ENCODE data around the gene DLGAP4.
"Not testable (repeated sequence)": the region's sequence is repeated elsewhere in the genome, so short reads cannot be mapped to it uniquely, and the experiment has no call there.

DLGAP4 gene

GRCh38 chr20:36555248-36555647 is 249.1 kb downstream of the DLGAP4 start:
- H3K4me1 ChIP-seq (ENCODE audit: control insufficient read depth in 2 of 2, insufficient read depth in 2 of 2, low read length in 2 of 2) = no peaks in the 10 kb centered on the region
- no peak overlapping the region for H3K27ac ChIP-seq (ENCODE audit: low read depth in 2 of 2, low read length in 2 of 2)
- no peaks in the 10 kb centered on the region for H3K9me3 ChIP-seq (ENCODE audit: control insufficient read depth in 2 of 2, low read length in 2 of 2)
- no peak overlapping the region for H3K9ac ChIP-seq (ENCODE audit: low read depth in 1 of 2, low read length in 2 of 2)
- H3K36me3 ChIP-seq (ENCODE audit: control insufficient read depth in 2 of 2, insufficient read depth in 2 of 2, low read length in 2 of 2) = no peaks in the 10 kb centered on the region
- no peaks in the 10 kb centered on the region for H3K27me3 ChIP-seq (ENCODE audit: control insufficient read depth in 2 of 2, insufficient read depth in 2 of 2, low read length in 2 of 2)
- H3K4me3 ChIP-seq (ENCODE audit: low read length in 2 of 2) = no peak overlapping the region

- Histone ChIP-seq H3K4me1 (ENCODE audit: control insufficient read depth in 2 of 2, insufficient read depth in 2 of 2, low read length in 2 of 2) (no peaks in the 10 kb centered on the region), H3K27me3 (ENCODE audit: control insufficient read depth in 2 of 2, insufficient read depth in 2 of 2, low read length in 2 of 2) (no peaks in the 10 kb centered on the region)
These were observed 256.6 kb downstream of the DLGAP4 start for GRCh38 chr20:36562724-36563123.

DNA sequence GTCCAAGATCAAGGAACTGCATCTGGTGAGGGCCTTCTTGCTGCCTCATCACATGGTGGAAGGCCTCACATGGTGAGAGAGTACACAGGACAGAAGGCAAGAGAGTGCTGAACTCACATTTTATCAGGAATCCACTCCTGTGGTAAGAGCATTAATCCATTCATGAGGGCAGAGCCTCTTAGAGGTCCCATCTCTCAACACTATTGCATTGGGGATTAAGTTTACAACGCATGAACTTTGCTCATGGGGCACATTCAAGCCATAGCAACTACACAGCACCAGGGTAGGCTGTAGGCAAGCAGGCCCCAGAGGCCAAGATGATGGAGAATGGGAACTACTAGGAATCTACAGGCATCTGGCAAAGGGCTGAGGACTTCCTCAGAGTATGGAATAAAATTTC is 257.2 kb downstream of the DLGAP4 start:
- H3K9me3 ChIP-seq (ENCODE audit: control insufficient read depth in 2 of 2, low read length in 2 of 2) = no peaks in the 10 kb centered on the region
- no peak overlapping the region for H3K27ac ChIP-seq (ENCODE audit: low read depth in 2 of 2, low read length in 2 of 2)
- H3K36me3 ChIP-seq (ENCODE audit: control insufficient read depth in 2 of 2, insufficient read depth in 2 of 2, low read length in 2 of 2) = no peaks in the 10 kb centered on the region
- no peak overlapping the region for H3K9ac ChIP-seq (ENCODE audit: low read depth in 1 of 2, low read length in 2 of 2)
- no peaks in the 10 kb centered on the region for H3K27me3 ChIP-seq (ENCODE audit: control insufficient read depth in 2 of 2, insufficient read depth in 2 of 2, low read length in 2 of 2)
- H3K4me3 ChIP-seq (ENCODE audit: low read length in 2 of 2) = no peak overlapping the region
- no peaks in the 10 kb centered on the region for H3K4me1 ChIP-seq (ENCODE audit: control insufficient read depth in 2 of 2, insufficient read depth in 2 of 2, low read length in 2 of 2)

More at GRCh38 chr20:36562724-36563123, 256.6 kb downstream of the DLGAP4 start:
- Histone ChIP-seq H3K36me3 (ENCODE audit: control insufficient read depth in 2 of 2, insufficient read depth in 2 of 2, low read length in 2 of 2) (no peaks in the 10 kb centered on the region), H3K27ac (ENCODE audit: low read depth in 2 of 2, low read length in 2 of 2) (no peak overlapping the region), H3K9me3 (ENCODE audit: control insufficient read depth in 2 of 2, low read length in 2 of 2) (no peaks in the 10 kb centered on the region), H3K9ac (ENCODE audit: low read depth in 1 of 2, low read length in 2 of 2) (no peak overlapping the region), H3K4me3 (ENCODE audit: low read length in 2 of 2) (no peak overlapping the region)

DNA sequence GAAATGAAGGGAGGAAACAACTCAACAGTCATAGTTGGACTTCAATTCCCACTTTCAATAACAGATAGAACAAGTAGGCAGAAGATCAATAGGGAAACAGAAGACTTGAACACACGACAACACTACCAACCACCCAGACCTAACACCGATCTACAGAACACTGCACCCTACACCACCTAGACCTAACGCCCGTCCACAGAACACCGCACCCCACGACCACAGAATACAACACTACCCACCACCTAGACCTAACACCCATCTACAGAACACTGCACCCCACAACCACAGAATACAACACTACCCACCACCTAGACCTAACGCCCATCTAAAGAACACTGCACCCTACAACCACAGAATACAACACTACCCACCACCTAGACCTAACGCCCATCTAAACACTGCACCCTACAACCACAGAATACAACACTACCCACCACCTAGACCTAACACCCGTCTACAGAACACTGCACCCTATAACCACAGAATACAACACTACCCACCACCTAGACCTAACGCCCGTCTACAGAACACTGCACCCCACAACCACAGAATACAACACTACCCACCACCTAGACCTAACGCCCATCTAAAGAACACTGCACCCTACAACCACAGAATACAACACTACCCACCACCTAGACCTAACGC is 258.1 kb downstream of the DLGAP4 start:
- not testable (repeated sequence) for H3K36me3 ChIP-seq (ENCODE audit: control insufficient read depth in 2 of 2, insufficient read depth in 2 of 2, low read length in 2 of 2); H3K27me3 ChIP-seq (ENCODE audit: control insufficient read depth in 2 of 2, insufficient read depth in 2 of 2, low read length in 2 of 2); H3K27ac ChIP-seq (ENCODE audit: low read depth in 2 of 2, low read length in 2 of 2); H3K4me3 ChIP-seq (ENCODE audit: low read length in 2 of 2); H3K4me1 ChIP-seq (ENCODE audit: control insufficient read depth in 2 of 2, insufficient read depth in 2 of 2, low read length in 2 of 2); H3K9me3 ChIP-seq (ENCODE audit: control insufficient read depth in 2 of 2, low read length in 2 of 2); H3K9ac ChIP-seq (ENCODE audit: low read depth in 1 of 2, low read length in 2 of 2)

GRCh38 chr20:36564726-36565121 is 258.6 kb downstream of the DLGAP4 start:
- H3K4me3 ChIP-seq (ENCODE audit: low read length in 2 of 2); H3K9me3 ChIP-seq (ENCODE audit: control insufficient read depth in 2 of 2, low read length in 2 of 2); H3K36me3 ChIP-seq (ENCODE audit: control insufficient read depth in 2 of 2, insufficient read depth in 2 of 2, low read length in 2 of 2); H3K27ac ChIP-seq (ENCODE audit: low read depth in 2 of 2, low read length in 2 of 2); H3K9ac ChIP-seq (ENCODE audit: low read depth in 1 of 2, low read length in 2 of 2); H3K27me3 ChIP-seq (ENCODE audit: control insufficient read depth in 2 of 2, insufficient read depth in 2 of 2, low read length in 2 of 2); H3K4me1 ChIP-seq (ENCODE audit: control insufficient read depth in 2 of 2, insufficient read depth in 2 of 2, low read length in 2 of 2): not testable (repeated sequence)

DNA sequence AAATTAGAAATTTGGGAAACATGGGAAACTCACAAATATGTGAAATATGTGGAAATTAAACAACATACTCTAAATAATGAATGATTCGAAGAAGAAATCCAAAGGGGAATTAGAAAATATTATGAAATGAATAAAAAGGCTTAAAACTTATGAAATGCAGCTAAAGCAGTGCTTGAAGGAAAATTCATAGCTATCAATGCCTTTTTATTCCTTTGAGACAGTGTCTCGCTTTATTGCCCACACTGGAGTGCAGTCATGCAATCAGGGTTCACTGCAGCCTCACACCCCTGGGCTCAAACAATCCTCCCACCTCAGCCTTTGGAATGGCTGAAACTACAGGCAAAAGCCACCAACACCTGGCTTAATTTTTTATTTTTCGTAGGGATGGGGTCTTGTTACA is 259.4 kb downstream of the DLGAP4 start:
- H3K27ac ChIP-seq (ENCODE audit: low read depth in 2 of 2, low read length in 2 of 2) = no peak overlapping the region
- H3K9me3 ChIP-seq (ENCODE audit: control insufficient read depth in 2 of 2, low read length in 2 of 2) = no peaks in the 10 kb centered on the region

DNA sequence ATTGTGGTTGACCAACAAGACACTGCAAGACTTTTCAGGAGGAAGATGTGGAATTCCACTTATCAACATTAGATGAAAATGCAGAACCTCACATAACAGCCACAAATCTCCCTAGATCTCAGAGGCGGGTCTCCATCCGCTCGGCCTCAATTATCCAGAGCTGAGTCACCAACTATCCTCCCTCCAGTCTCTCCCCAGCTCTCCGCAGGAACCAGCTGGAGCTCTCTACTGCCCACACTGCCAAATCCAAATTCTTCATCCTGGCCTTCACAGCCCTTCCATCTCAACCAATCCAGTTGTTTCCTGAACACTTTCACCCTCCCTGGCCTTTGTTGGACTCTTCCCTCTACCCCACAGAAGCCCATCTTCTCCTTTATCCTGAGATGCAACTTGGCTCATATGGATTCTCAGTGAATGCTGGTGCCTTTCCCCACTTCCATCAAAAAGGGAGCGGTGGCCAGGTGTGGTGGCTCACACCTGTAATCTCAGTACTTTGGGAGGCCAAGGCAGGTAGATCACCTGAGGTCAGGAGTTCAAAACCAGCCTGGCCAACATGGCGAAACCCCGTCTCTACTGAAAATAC is 263.8 kb downstream of the DLGAP4 start:
- H3K27me3 ChIP-seq (ENCODE audit: control insufficient read depth in 2 of 2, insufficient read depth in 2 of 2, low read length in 2 of 2) = no peaks in the 10 kb centered on the region
- no peak overlapping the region for H3K9ac ChIP-seq (ENCODE audit: low read depth in 1 of 2, low read length in 2 of 2)
- H3K4me1 ChIP-seq (ENCODE audit: control insufficient read depth in 2 of 2, insufficient read depth in 2 of 2, low read length in 2 of 2) = peaks cover 1 to 5% of the 10 kb centered on the region in 2 donors
- no peaks in the 10 kb centered on the region for H3K9me3 ChIP-seq (ENCODE audit: control insufficient read depth in 2 of 2, low read length in 2 of 2)
- H3K36me3 ChIP-seq (ENCODE audit: control insufficient read depth in 2 of 2, insufficient read depth in 2 of 2, low read length in 2 of 2) = no peaks in the 10 kb centered on the region
- H3K4me3 ChIP-seq (ENCODE audit: low read length in 2 of 2) = no peak overlapping the region
- H3K27ac ChIP-seq (ENCODE audit: low read depth in 2 of 2, low read length in 2 of 2) = no peak overlapping the region

More for the DNA sequence above, 259.4 kb downstream of the DLGAP4 start:
- Histone ChIP-seq H3K36me3 (ENCODE audit: control insufficient read depth in 2 of 2, insufficient read depth in 2 of 2, low read length in 2 of 2) (no peaks in the 10 kb centered on the region), H3K9ac (ENCODE audit: low read depth in 1 of 2, low read length in 2 of 2) (no peak overlapping the region), H3K4me3 (ENCODE audit: low read length in 2 of 2) (no peak overlapping the region), H3K27me3 (ENCODE audit: control insufficient read depth in 2 of 2, insufficient read depth in 2 of 2, low read length in 2 of 2) (no peaks in the 10 kb centered on the region), H3K4me1 (ENCODE audit: control insufficient read depth in 2 of 2, insufficient read depth in 2 of 2, low read length in 2 of 2) (no peaks in the 10 kb centered on the region)

- Histone ChIP-seq H3K9ac (ENCODE audit: low read depth in 1 of 2, low read length in 2 of 2) (peak overlapping the region in 1 of 2 donors; percentile 24), H3K36me3 (ENCODE audit: control insufficient read depth in 2 of 2, insufficient read depth in 2 of 2, low read length in 2 of 2) (no peaks in the 10 kb centered on the region), H3K9me3 (ENCODE audit: control insufficient read depth in 2 of 2, low read length in 2 of 2) (no peaks in the 10 kb centered on the region), H3K4me3 (ENCODE audit: low read length in 2 of 2) (no peak overlapping the region), H3K27me3 (ENCODE audit: control insufficient read depth in 2 of 2, insufficient read depth in 2 of 2, low read length in 2 of 2) (no peaks in the 10 kb centered on the region), H3K4me1 (ENCODE audit: control insufficient read depth in 2 of 2, insufficient read depth in 2 of 2, low read length in 2 of 2) (peaks cover 7 to 13% of the 10 kb centered on the region in 2 donors), H3K27ac (ENCODE audit: low read depth in 2 of 2, low read length in 2 of 2) (peak overlapping the region; percentile 74 to 83)
These were observed 265.7 kb downstream of the DLGAP4 start for GRCh38 chr20:36571564-36572504.

DNA sequence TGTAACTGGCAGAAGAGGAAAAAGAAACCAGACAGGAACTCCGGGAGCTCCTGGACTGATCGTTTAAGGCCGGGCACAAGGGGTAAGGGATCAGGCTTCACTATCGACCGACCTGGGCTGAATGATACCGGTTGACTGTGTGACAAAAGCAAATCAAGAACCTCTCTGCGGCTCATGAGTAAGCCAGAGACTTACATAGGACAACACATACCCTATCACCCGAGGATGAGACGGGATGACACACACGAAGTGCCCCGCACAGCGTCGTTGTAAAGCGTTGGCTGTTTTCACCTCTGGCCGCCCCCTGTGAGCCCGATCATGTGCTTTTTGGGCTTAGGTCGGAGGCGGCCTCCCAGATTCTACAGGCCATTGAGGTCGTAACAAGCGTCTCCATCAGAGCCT is 266.6 kb downstream of the DLGAP4 start:
- Histone ChIP-seq H3K9me3 (ENCODE audit: control insufficient read depth in 2 of 2, low read length in 2 of 2) (no peaks in the 10 kb centered on the region), H3K27me3 (ENCODE audit: control insufficient read depth in 2 of 2, insufficient read depth in 2 of 2, low read length in 2 of 2) (no peaks in the 10 kb centered on the region), H3K4me1 (ENCODE audit: control insufficient read depth in 2 of 2, insufficient read depth in 2 of 2, low read length in 2 of 2) (peaks cover 7 to 13% of the 10 kb centered on the region in 2 donors), H3K27ac (ENCODE audit: low read depth in 2 of 2, low read length in 2 of 2) (peak overlapping the region; percentile 74 to 83), H3K36me3 (ENCODE audit: control insufficient read depth in 2 of 2, insufficient read depth in 2 of 2, low read length in 2 of 2) (no peaks in the 10 kb centered on the region), H3K9ac (ENCODE audit: low read depth in 1 of 2, low read length in 2 of 2) (peak overlapping the region; percentile 46 to 76), H3K4me3 (ENCODE audit: low read length in 2 of 2) (peak overlapping the region; percentile 69)

Measured in mucosa of rectum (tissue), 2 donors.